NT2/D1 (cell line): Measurements from ENCODE around the gene DCAF8L2.

Experiments
- DNase-seq: peaks from one replicate; pipeline ENCODE4 v3.0.0-alpha.2; 2011; ENCODE audit warnings: low read depth, low spot score
- H3K27me3 ChIP-seq: 2 replicates; pipeline ENCODE4 v1.6.0; 2011; ENCODE audit warnings: mild to moderate bottlenecking; ENCODE audit not compliant: insufficient read length, insufficient read depth
- H3K36me3 ChIP-seq: 2 replicates; pipeline ENCODE4 v1.6.1; 2011; ENCODE audit warnings: mild to moderate bottlenecking, low read length, mixed read lengths; ENCODE audit not compliant: insufficient read depth, insufficient read length
- H3K4me1 ChIP-seq: 2 replicates; pipeline ENCODE4 v1.5.1; 2011; ENCODE audit not compliant: insufficient read depth, insufficient read length
- H3K4me3 ChIP-seq: 2 replicates; pipeline ENCODE4 v1.5.1; 2011; ENCODE audit warnings: low read depth; ENCODE audit not compliant: insufficient read length
- H3K9ac ChIP-seq: 2 replicates; pipeline ENCODE4 v1.6.0; 2011; ENCODE audit warnings: low read depth; ENCODE audit not compliant: insufficient read length
- H3K9me3 ChIP-seq: 2 replicates; pipeline ENCODE4 v1.5.1; 2011; ENCODE audit warnings: mild to moderate bottlenecking, low read length; ENCODE audit not compliant: insufficient read depth
- SUZ12 ChIP-seq: IDR thresholded peaks from 2 replicates; pipeline ENCODE4 v1.6.1; 2011; ENCODE audit not compliant: insufficient read length, insufficient read depth; ENCODE audit errors: extremely low read depth
- YY1 ChIP-seq: IDR thresholded peaks from 2 replicates; pipeline ENCODE4 v1.6.1; 2011; ENCODE audit not compliant: insufficient read length, insufficient read depth
- ZNF274 ChIP-seq: IDR thresholded peaks from 2 replicates; pipeline ENCODE4 v1.6.1; 2011; ENCODE audit warnings: mild to moderate bottlenecking, low read depth, low read length

Gene DCAF8L2

GRCh38 chrX:27583976-27584375 lies 6.2 kb upstream of the DCAF8L2 start:
- no peaks in the 10 kb centered on the region for H3K9me3 ChIP-seq
- H3K27me3 ChIP-seq = no peaks in the 10 kb centered on the region
- no peak overlapping the region for H3K9ac ChIP-seq
- no peaks in the 10 kb centered on the region for H3K36me3 ChIP-seq
- H3K4me1 ChIP-seq = no peaks in the 10 kb centered on the region
- no peak for DNase-seq
- H3K4me3 ChIP-seq = no peak overlapping the region
- no peak for TF ChIP-seq ZNF274
- no peak for TF ChIP-seq SUZ12

GRCh38 chrX:27591938-27592337 lies 1.8 kb downstream of the DCAF8L2 start:
- no peaks in the 10 kb centered on the region for H3K27me3 ChIP-seq
- no peaks in the 10 kb centered on the region for H3K4me1 ChIP-seq
- H3K36me3 ChIP-seq = no peaks in the 10 kb centered on the region
- no peak overlapping the region for H3K9ac ChIP-seq
- H3K9me3 ChIP-seq = no peaks in the 10 kb centered on the region
- TF ChIP-seq SUZ12 = no peak
- TF ChIP-seq YY1 = no peak
- H3K4me3 ChIP-seq = no peak overlapping the region
- DNase-seq = no peak

- no peak overlapping the region for H3K4me3 ChIP-seq
- no peaks in the 10 kb centered on the region for H3K36me3 ChIP-seq
- H3K9ac ChIP-seq = no peak overlapping the region
- H3K27me3 ChIP-seq = no peaks in the 10 kb centered on the region
- H3K9me3 ChIP-seq = no peaks in the 10 kb centered on the region
- TF ChIP-seq YY1 (no peak), ZNF274 (no peak), SUZ12 (no peak)
- no peak for DNase-seq
- no peaks in the 10 kb centered on the region for H3K4me1 ChIP-seq
Observed at GRCh38 chrX:27597508-27597907, 7.4 kb downstream of the DCAF8L2 start.

GRCh38 chrX:27598312-27598711 lies 8.2 kb downstream of the DCAF8L2 start:
- no peak for TF ChIP-seq YY1
- TF ChIP-seq ZNF274 = no peak
- no peak for TF ChIP-seq SUZ12
- Histone ChIP-seq H3K36me3 (no peaks in the 10 kb centered on the region), H3K9me3 (no peaks in the 10 kb centered on the region), H3K4me3 (no peak overlapping the region), H3K4me1 (no peaks in the 10 kb centered on the region), H3K9ac (no peak overlapping the region), H3K27me3 (no peaks in the 10 kb centered on the region)
- DNase-seq = no peak

DNA sequence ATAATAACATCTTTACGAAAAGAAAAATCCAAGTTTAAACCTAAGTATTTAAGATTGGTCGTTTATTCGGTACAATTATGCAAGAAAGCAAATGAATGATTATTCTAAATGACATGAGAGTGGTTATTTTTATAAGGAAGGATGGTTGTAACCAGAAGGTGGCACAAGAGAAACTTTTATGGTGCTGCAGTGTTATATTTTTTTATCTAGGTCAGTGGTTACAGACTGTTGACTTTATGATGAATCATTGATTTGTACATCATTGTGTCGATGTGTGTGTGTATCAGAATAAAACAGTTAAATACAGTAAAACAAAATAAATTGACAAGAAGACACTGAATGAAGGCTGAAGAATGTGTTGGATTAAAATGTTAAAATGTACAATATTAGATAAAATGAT lies 9.8 kb downstream of the DCAF8L2 start:
- Histone ChIP-seq H3K36me3 (no peaks in the 10 kb centered on the region), H3K4me3 (no peak overlapping the region), H3K9ac (no peak overlapping the region), H3K27me3 (no peaks in the 10 kb centered on the region), H3K4me1 (no peaks in the 10 kb centered on the region), H3K9me3 (no peaks in the 10 kb centered on the region)
- TF ChIP-seq YY1 (no peak), ZNF274 (no peak), SUZ12 (no peak)
- DNase-seq = no peak

GRCh38 chrX:27600686-27601085 lies 10.5 kb downstream of the DCAF8L2 start:
- no peak for DNase-seq
- Histone ChIP-seq H3K36me3 (no peaks in the 10 kb centered on the region), H3K27me3 (no peaks in the 10 kb centered on the region), H3K4me1 (no peaks in the 10 kb centered on the region), H3K9ac (no peak overlapping the region), H3K4me3 (no peak overlapping the region), H3K9me3 (no peaks in the 10 kb centered on the region)
- TF ChIP-seq YY1 = no peak
- no peak for TF ChIP-seq SUZ12
- no peak for TF ChIP-seq ZNF274

GRCh38 chrX:27608671-27609070 lies 18.5 kb downstream of the DCAF8L2 start:
- H3K9me3 ChIP-seq = no peaks in the 10 kb centered on the region
- no peaks in the 10 kb centered on the region for H3K36me3 ChIP-seq
- H3K27me3 ChIP-seq = no peaks in the 10 kb centered on the region
- TF ChIP-seq SUZ12 = no peak
- TF ChIP-seq YY1 = no peak
- TF ChIP-seq ZNF274 = no peak
- no peak overlapping the region for H3K4me3 ChIP-seq
- H3K9ac ChIP-seq = no peak overlapping the region
- no peaks in the 10 kb centered on the region for H3K4me1 ChIP-seq
- DNase-seq = no peak

DNA sequence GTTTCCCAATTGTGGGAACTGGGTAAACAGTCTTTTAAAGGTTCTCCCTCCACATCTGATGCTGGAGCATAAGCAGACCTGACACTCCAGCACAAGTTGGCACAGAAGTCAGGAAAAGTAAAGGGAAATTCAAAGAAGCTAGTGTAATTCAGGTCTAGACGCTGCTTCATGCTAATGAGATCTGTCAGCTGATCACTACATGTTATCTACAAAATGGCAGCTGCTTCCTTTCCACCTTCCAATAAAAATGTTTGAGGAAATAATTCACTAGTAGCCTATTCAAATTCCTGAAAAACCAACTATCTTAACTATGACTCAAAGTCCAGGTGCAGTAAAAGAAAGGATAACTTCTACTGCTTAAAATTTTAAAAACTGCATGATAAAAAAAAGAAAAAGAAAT lies 29.3 kb downstream of the DCAF8L2 start:
- Histone ChIP-seq H3K36me3 (no peaks in the 10 kb centered on the region), H3K4me1 (peaks cover 2% of the 10 kb centered on the region), H3K9ac (no peak overlapping the region), H3K9me3 (no peaks in the 10 kb centered on the region), H3K4me3 (no peak overlapping the region), H3K27me3 (no peaks in the 10 kb centered on the region)
- DNase-seq = no peak
- TF ChIP-seq YY1 = no peak
- TF ChIP-seq ZNF274 = no peak
- TF ChIP-seq SUZ12 = no peak
